Spleen (tissue), 11 donors: ENCODE results near the gene IKBKG. TPM values are rescaled to one million over a fixed set of nuclear protein-coding genes. Genes with fewer than 3 reads are reported as not detected.

Source experiments
- DNase-seq: peaks from one replicate; pipeline ENCODE4 v3.0.0-alpha.2; 2020
- H3K27ac ChIP-seq, 8 donors: fragments of 200-600 bp; sonication (generic) in 7 of 8; 1 replicate in 4 of 8; 2 replicates in 4 of 8; pipeline versions ENCODE4 v1.5.0 to v1.8.0; 2016 to 2021; ENCODE audit warnings: inconsistent platforms in 4 of 8, mild to moderate bottlenecking in 4 of 8, moderate library complexity in 1 of 8
- H3K27me3 ChIP-seq, 7 donors: fragments of 200-600 bp; sonication (generic) in 6 of 7; replicated peaks in 1 of 7; 1 replicate in 4 of 7; 2 replicates in 3 of 7; pipeline versions ENCODE4 v1.5.0 to v1.8.0; 2016 to 2021; ENCODE audit warnings: inconsistent platforms in 3 of 7, mild to moderate bottlenecking in 1 of 7
- H3K36me3 ChIP-seq, 6 donors: fragments of 200-600 bp; sonication (generic) in 5 of 6; 1 replicate in 4 of 6; 2 replicates in 2 of 6; pipeline versions ENCODE4 v1.5.0 to v1.8.0; 2016 to 2021; ENCODE audit warnings: inconsistent platforms in 2 of 6
- H3K4me1 ChIP-seq, 6 donors: fragments of 200-600 bp; sonication (generic) in 5 of 6; 1 replicate in 3 of 6; 2 replicates in 3 of 6; pipeline versions ENCODE4 v1.5.0 to v1.8.0; 2016 to 2021; ENCODE audit warnings: inconsistent platforms in 3 of 6
- H3K4me3 ChIP-seq, 8 donors: fragments of 200-600 bp; sonication (generic) in 7 of 8; 1 replicate in 4 of 8; 2 replicates in 4 of 8; pipeline versions ENCODE4 v1.5.0 to v1.8.0; 2016 to 2021; ENCODE audit warnings: inconsistent platforms in 4 of 8, mild to moderate bottlenecking in 4 of 8, moderate library complexity in 2 of 8
- H3K9me3 ChIP-seq, 8 donors: fragments of 200-600 bp; sonication (generic) in 7 of 8; 1 replicate in 4 of 8; 2 replicates in 4 of 8; pipeline versions ENCODE4 v1.5.0 to v1.8.0; 2016 to 2021; ENCODE audit warnings: inconsistent platforms in 4 of 8
- CTCF ChIP-seq, 11 experiments: fragments of 200-600 bp in 7 of 11; fragments of 450-650 bp in 4 of 11; sonication (generic) in 4 of 11; IDR thresholded peaks in 8 of 11; conservative IDR thresholded peaks in 3 of 11; 1 replicate in 7 of 11; 2 replicates in 4 of 11; pipeline versions ENCODE4 v1.4.0 to v1.8.0; 2016 to 2021; ENCODE audit warnings: antibody characterized with exemption in 11 of 11, inconsistent platforms in 4 of 11, mild to moderate bottlenecking in 1 of 11
- POLR2A ChIP-seq, 3 donors: fragments of 450-650 bp; IDR thresholded peaks; one replicate each; pipeline ENCODE4 v1.5.1; 2017; ENCODE audit warnings: antibody characterized with exemption in 3 of 3, mild to moderate bottlenecking in 1 of 3
- POLR2AphosphoS5 ChIP-seq, 3 donors: sonication (generic); formaldehyde crosslinking; IDR thresholded peaks; one replicate each; pipeline ENCODE4 v1.5.1; 2017; ENCODE audit warnings: antibody characterized with exemption in 3 of 3
- WGBS, 5 donors: extraction: QIAGEN DNeasy Blood & Tissue Kit in 3 of 5; methylation state at CpG; one replicate each; pipeline versions ENCODE4 v1.1.5 to v1.1.7; 2013 to 2018; 5-methylcytosine and 5-hydroxymethylcytosine counted together
- intact Hi-C: fragments of 100-400 bp; cut with DNase I; formaldehyde crosslinking; loops from one replicate; pipeline ENCODE4 v1.15.0; 2023; ENCODE audit warnings: low total_unique reads
- polyA plus RNA-seq, 3 donors: library from polyadenylated mRNA; stranded (reverse); fragments of 200-250 nt; gene quantifications; one replicate each; pipeline ENCODE4 v1.2.1, GENCODE V29; 2013
- total RNA-seq, 7 donors: library from RNA; depleted of rRNA in 3 of 7; stranded (reverse); fragments of >200 nt in 3 of 7; fragmentation: NEBNext Ultra II Directional in 4 of 7; extraction: Animal tissue kit (Norgen Biotek cat#: 25700) in 4 of 7; gene quantifications; one replicate each; pipeline versions ENCODE4 v1.1.0 to v1.2.1, GENCODE V29; 2016 to 2021
- donor health status: healthy with polysubstance abuse.
- donor health status: DM: no; HTN: no; CAD: no; lungs with moderate emphysema.
- donor health status: DM: no; HTN: no; CAD: no.
- donor health status: Bipolar disorder and iron deficiency.
- donor health status: healthy.
- donor health status: DM: no; HTN: no; CAD: no.
- donor health status: DM: yes; HTN: yes; CAD: no.

IKBKG gene
- total and polyA plus RNA-seq, 10 donors, result 18.9 to 66.6 (median 43.1) TPM

- Histone ChIP-seq H3K4me1 (no peaks in the 10 kb centered on the region), H3K9me3 (peaks cover 0 to 5% (median 0%) of the 10 kb centered on the region in 8 donors), H3K4me3 (no peak overlapping the region), H3K27me3 (no peaks in the 10 kb centered on the region), H3K27ac (no peak overlapping the region), H3K36me3 (no peaks in the 10 kb centered on the region)
- intact Hi-C loops, result no loop called here
- 50 to 68% (median 58%) methylated on average over 2 of the region's 2 CpGs for WGBS, 5 donors
- DNase-seq, result no peak
- TF ChIP-seq POLR2AphosphoS5 (IDR thresholded peaks at IDR 0.05) (no peak), POLR2A (IDR thresholded peaks at IDR 0.05) (no peak), CTCF (IDR thresholded peaks at IDR 0.05 in 8 of 11, conservative IDR thresholded peaks at IDR 0.05 in 3 of 11) (no peak)
Observed at GRCh38 chrX:154595559-154596249, 48.3 kb downstream of the IKBKG start.

GRCh38 chrX:154596290-154596929 lies 49.0 kb downstream of the IKBKG start:
- WGBS, 5 donors, result 3 to 32% (median 11%) methylated on average over 2 to 3 of the region's 3 CpGs

GRCh38 chrX:154597221-154597620 lies 49.8 kb downstream of the IKBKG start:
- intact Hi-C loops, result no loop called here
- H3K27ac ChIP-seq, result no peak overlapping the region
- H3K4me3 ChIP-seq, result no peak overlapping the region
- no peaks in the 10 kb centered on the region for H3K36me3 ChIP-seq
- TF ChIP-seq POLR2AphosphoS5 (IDR thresholded peaks at IDR 0.05), result no peak
- TF ChIP-seq CTCF (IDR thresholded peaks at IDR 0.05 in 8 of 11, conservative IDR thresholded peaks at IDR 0.05 in 3 of 11), result no peak
- no peak for TF ChIP-seq POLR2A (IDR thresholded peaks at IDR 0.05)
- no peaks in the 10 kb centered on the region for H3K4me1 ChIP-seq
- WGBS, 5 donors, result 84 to 95% (median 91%) methylated on average over 10 to 12 of the region's 12 CpGs
- H3K27me3 ChIP-seq, result peaks cover 0 to 6% (median 0%) of the 10 kb centered on the region in 7 donors
- no peak for DNase-seq
- H3K9me3 ChIP-seq, result no peaks in the 10 kb centered on the region

More at GRCh38 chrX:154596290-154596929, 49.0 kb downstream of the IKBKG start:
- DNase-seq, result no peak
- Histone ChIP-seq H3K4me1 (no peaks in the 10 kb centered on the region), H3K4me3 (no peak overlapping the region), H3K27ac (no peak overlapping the region), H3K27me3 (peaks cover 0 to 6% (median 0%) of the 10 kb centered on the region in 7 donors), H3K36me3 (no peaks in the 10 kb centered on the region), H3K9me3 (peaks cover 0 to 4% (median 0%) of the 10 kb centered on the region in 8 donors)
- no peak for TF ChIP-seq CTCF (IDR thresholded peaks at IDR 0.05 in 8 of 11, conservative IDR thresholded peaks at IDR 0.05 in 3 of 11)
- no peak for TF ChIP-seq POLR2A (IDR thresholded peaks at IDR 0.05)
- no peak for TF ChIP-seq POLR2AphosphoS5 (IDR thresholded peaks at IDR 0.05)
- intact Hi-C loops, result no loop called here

GRCh38 chrX:154598656-154599055 lies 51.2 kb downstream of the IKBKG start:
- H3K27ac ChIP-seq, result no peak overlapping the region
- 83 to 98% (median 93%) methylated on average over 7 to 8 of the region's 8 CpGs for WGBS, 5 donors
- intact Hi-C loops, result no loop called here

More at GRCh38 chrX:154598656-154599055, 51.2 kb downstream of the IKBKG start:
- no peaks in the 10 kb centered on the region for H3K4me1 ChIP-seq
- DNase-seq, result no peak
- H3K4me3 ChIP-seq, result no peak overlapping the region
- no peaks in the 10 kb centered on the region for H3K9me3 ChIP-seq
- no peak for TF ChIP-seq CTCF (IDR thresholded peaks at IDR 0.05 in 8 of 11, conservative IDR thresholded peaks at IDR 0.05 in 3 of 11)
- no peak for TF ChIP-seq POLR2A (IDR thresholded peaks at IDR 0.05)
- no peak for TF ChIP-seq POLR2AphosphoS5 (IDR thresholded peaks at IDR 0.05)
- no peaks in the 10 kb centered on the region for H3K36me3 ChIP-seq
- peaks cover 0 to 6% (median 0%) of the 10 kb centered on the region in 7 donors for H3K27me3 ChIP-seq
